GM12875 (cell line): Measurements from ENCODE around the gene CHAT.

Experiments used
- H3K4me3 ChIP-seq: one replicate; pipeline ENCODE4 v1.5.1; 2011; ENCODE audit warnings: low read depth, low read length, control low read depth
- TF ChIP-seq, protein P1 (sequence below): IDR thresholded peaks from 2 replicates; pipeline ENCODE4 v1.5.1; 2011; ENCODE audit warnings: low read depth, mild to moderate bottlenecking, control low read depth, inconsistent platforms, low read length, moderate library complexity, borderline replicate concordance; ENCODE audit not compliant: insufficient read depth

The CHAT gene

DNA sequence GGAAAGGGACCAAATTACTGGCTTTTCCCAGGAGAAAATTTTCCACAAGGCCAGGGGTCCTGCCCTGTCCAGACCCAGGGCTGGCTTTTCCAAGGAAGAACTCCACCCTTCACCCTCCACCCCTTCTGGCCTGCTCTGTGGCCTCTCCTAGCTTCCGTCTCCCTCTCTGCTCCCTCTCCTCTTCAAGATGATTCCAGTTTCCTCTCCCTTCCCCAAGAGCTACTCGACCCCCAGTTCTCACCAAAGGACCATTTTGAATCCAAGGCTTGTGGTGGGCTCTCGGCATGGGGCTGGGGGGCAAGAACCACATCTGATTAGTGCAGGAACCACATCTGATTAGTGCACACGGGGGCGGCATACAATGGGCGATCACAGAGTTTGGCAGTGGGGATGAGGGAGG, 7.7 kb downstream of the CHAT start:
- TF ChIP-seq, protein P1, sequence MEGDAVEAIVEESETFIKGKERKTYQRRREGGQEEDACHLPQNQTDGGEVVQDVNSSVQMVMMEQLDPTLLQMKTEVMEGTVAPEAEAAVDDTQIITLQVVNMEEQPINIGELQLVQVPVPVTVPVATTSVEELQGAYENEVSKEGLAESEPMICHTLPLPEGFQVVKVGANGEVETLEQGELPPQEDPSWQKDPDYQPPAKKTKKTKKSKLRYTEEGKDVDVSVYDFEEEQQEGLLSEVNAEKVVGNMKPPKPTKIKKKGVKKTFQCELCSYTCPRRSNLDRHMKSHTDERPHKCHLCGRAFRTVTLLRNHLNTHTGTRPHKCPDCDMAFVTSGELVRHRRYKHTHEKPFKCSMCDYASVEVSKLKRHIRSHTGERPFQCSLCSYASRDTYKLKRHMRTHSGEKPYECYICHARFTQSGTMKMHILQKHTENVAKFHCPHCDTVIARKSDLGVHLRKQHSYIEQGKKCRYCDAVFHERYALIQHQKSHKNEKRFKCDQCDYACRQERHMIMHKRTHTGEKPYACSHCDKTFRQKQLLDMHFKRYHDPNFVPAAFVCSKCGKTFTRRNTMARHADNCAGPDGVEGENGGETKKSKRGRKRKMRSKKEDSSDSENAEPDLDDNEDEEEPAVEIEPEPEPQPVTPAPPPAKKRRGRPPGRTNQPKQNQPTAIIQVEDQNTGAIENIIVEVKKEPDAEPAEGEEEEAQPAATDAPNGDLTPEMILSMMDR: no peak
- no peak overlapping the region for H3K4me3 ChIP-seq

DNA sequence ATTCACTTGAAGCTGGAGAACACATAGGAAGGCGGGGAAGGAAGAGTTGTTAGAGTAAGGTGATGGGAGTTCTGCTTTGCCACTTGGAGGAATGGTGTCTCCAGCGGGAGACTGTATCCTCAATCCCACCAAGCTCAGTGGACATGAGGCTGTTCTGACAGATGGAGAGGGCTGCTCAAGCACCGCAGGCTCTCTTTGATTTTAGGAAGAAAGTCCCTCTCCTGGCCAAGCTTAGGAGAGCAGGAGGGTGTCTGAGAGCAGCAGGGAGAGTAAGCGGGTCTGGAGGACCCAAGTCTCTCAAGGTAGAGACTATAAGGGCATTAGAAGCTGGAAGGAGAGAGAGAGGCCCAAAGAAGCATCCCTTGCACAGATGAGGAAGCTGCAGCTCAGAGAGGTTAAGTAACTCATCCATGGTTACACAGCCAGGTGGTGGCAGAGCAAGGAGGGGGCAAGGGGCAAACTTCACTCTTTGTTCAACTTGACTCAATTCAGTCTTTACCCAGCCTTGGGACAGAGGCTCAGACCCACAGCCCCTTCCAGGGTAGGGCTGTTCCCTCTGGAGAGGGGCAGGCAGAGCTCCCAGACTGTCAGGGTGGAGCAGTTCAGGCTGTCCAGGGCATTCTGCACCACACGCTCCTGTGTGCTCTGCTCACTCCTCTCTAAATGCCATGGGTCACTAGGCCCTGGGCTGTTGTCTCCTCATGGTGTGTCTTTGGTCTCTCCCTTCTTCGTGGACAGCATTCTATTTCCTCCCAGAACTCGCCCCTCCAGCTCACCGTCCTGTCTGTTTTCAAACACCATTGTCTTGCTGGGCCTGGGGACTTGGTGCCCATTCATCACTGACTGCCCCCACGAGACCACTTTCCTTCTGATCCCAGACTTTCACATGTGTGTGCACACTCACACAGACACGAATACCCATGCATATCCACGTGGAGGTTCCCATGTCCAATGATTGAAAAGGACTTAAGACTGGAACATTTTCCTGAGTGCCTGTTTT, 8.9 kb downstream of the CHAT start:
- H3K4me3 ChIP-seq: no peak overlapping the region
- TF ChIP-seq, protein P1: no peak

DNA sequence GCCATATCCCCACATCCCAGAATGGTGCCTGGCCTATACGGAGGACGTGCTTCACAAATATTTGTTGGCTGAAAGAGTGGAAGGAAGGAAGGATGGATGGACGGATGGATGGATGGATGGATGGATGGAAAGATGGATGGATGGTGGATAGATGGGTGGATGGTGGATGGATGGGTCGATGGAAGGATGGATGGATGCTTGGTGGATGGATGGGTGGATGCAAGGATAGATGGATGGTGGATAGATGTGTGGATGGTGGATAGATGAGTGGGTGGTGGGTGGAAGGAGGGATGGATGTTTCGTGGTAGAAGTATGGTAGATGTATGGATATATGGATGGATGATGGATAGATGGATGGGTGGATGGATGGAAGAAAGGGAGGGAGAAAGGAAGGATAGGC, 10.8 kb downstream of the CHAT start:
- no peak overlapping the region for H3K4me3 ChIP-seq
- TF ChIP-seq, protein P1: no peak

DNA sequence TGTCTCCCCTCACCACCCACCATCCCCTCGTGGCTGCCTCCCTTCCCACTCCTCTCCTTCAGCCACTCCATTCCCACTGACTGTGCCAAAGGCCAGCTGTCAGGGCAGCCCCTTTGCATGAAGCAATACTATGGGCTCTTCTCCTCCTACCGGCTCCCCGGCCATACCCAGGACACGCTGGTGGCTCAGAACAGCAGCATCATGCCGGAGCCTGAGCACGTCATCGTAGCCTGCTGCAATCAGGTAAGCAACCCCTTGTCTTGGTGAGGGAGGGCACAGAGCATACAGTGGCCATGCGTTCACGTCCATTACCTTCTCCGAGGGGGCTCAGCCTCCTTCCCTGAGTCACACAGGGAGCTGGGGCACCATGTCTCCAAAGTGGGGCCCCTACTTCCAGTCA, 11.6 kb downstream of the CHAT start:
- TF ChIP-seq, protein P1: no peak
- H3K4me3 ChIP-seq: no peak overlapping the region

- H3K4me3 ChIP-seq: no peak overlapping the region
- TF ChIP-seq, protein P1: no peak
These were observed 13.2 kb downstream of the CHAT start for GRCh38 chr10:49627038-49627437.

- TF ChIP-seq, protein P1: no peak
- H3K4me3 ChIP-seq: no peak overlapping the region
These were observed 13.9 kb downstream of the CHAT start for GRCh38 chr10:49627644-49628247.
